Vagina (tissue), 2 donors: Measurements from ENCODE around the gene AGT.

Source experiments
- CTCF ChIP-seq, 3 experiments: fragments of 450-650 bp in 2 of 3; fragments of 200-600 bp in 1 of 3; sonication (generic) in 1 of 3; IDR thresholded peaks; one replicate each; pipeline ENCODE4 v1.5.1; 2017 to 2019; ENCODE audit warnings: antibody characterized with exemption in 3 of 3, mild to moderate bottlenecking in 2 of 3, moderate library complexity in 2 of 3
- POLR2A ChIP-seq, 2 donors: fragments of 450-650 bp; IDR thresholded peaks; one replicate each; pipeline ENCODE4 v1.6.1; 2017; ENCODE audit warnings: antibody characterized with exemption in 2 of 2, mild to moderate bottlenecking in 2 of 2, moderate library complexity in 2 of 2
- POLR2AphosphoS5 ChIP-seq, 2 donors: sonication (generic); formaldehyde crosslinking; IDR thresholded peaks; one replicate each; pipeline ENCODE4 v1.9.0; 2017; ENCODE audit warnings: antibody characterized with exemption in 2 of 2, mild to moderate bottlenecking in 2 of 2, low read depth in 1 of 2; ENCODE audit not compliant: insufficient read depth in 1 of 2

GRCh38 chr1:230694464-230694863, 19.5 kb downstream of the AGT start:
- TF ChIP-seq CTCF (IDR thresholded peaks at IDR 0.05) = no peak
- TF ChIP-seq POLR2A (IDR thresholded peaks at IDR 0.05) = no peak
- TF ChIP-seq POLR2AphosphoS5 (IDR thresholded peaks at IDR 0.05; ENCODE audit: insufficient read depth in 1 of 2, low read depth in 1 of 2) = no peak
